HG02588 (cell line): ENCODE measurements around the gene ZMIZ2.
"Not testable (repeated sequence)": the region's sequence is repeated elsewhere in the genome, so short reads cannot be mapped to it uniquely, and the experiment has no call there.

Experiments used
- ATAC-seq: cut with Tn5 transposase; IDR thresholded peaks from one replicate; pipeline ENCODE4 v1.9.1; 2021; ENCODE audit warnings: mild to moderate bottlenecking, moderate library complexity; ENCODE audit not compliant: unreplicated experiment

ZMIZ2 gene

GRCh38 chr7:44769376-44769775 lies 20.7 kb downstream of the ZMIZ2 start:
- ATAC-seq, result no peak

GRCh38 chr7:44769776-44770294 lies 21.2 kb downstream of the ZMIZ2 start:
- ATAC-seq, result peak; percentile 59

GRCh38 chr7:44771358-44771757 lies 22.7 kb downstream of the ZMIZ2 start:
- ATAC-seq, result no peak

- ATAC-seq, result no peak
Observed at GRCh38 chr7:44772440-44772839, 23.8 kb downstream of the ZMIZ2 start.

- no peak for ATAC-seq
Observed at GRCh38 chr7:44772867-44773266, 24.2 kb downstream of the ZMIZ2 start.

- ATAC-seq, result not testable (repeated sequence)
Observed at GRCh38 chr7:44774486-44774885, 25.8 kb downstream of the ZMIZ2 start.

GRCh38 chr7:44775383-44776107 lies 26.9 kb downstream of the ZMIZ2 start:
- ATAC-seq, result no peak

- no peak for ATAC-seq
Observed at GRCh38 chr7:44776211-44776610, 27.6 kb downstream of the ZMIZ2 start.

- no peak for ATAC-seq
Observed at GRCh38 chr7:44782460-44782859, 33.8 kb downstream of the ZMIZ2 start.

GRCh38 chr7:44783407-44783806 lies 34.8 kb downstream of the ZMIZ2 start:
- no peak for ATAC-seq

- ATAC-seq, result no peak
Observed at GRCh38 chr7:44784364-44784763, 35.7 kb downstream of the ZMIZ2 start.

GRCh38 chr7:44785218-44785617 lies 36.6 kb downstream of the ZMIZ2 start:
- not testable (repeated sequence) for ATAC-seq

GRCh38 chr7:44787041-44787440 lies 38.4 kb downstream of the ZMIZ2 start:
- no peak for ATAC-seq

GRCh38 chr7:44787762-44788161 lies 39.1 kb downstream of the ZMIZ2 start:
- no peak for ATAC-seq

GRCh38 chr7:44789990-44790389 lies 41.3 kb downstream of the ZMIZ2 start:
- no peak for ATAC-seq

- no peak for ATAC-seq
Observed at GRCh38 chr7:44791278-44792219, 42.9 kb downstream of the ZMIZ2 start.

- no peak for ATAC-seq
Observed at GRCh38 chr7:44793919-44794318, 45.3 kb downstream of the ZMIZ2 start.

- no peak for ATAC-seq
Observed at GRCh38 chr7:44794331-44794730, 45.7 kb downstream of the ZMIZ2 start.

GRCh38 chr7:44796034-44796503 lies 47.4 kb downstream of the ZMIZ2 start:
- ATAC-seq, result no peak

GRCh38 chr7:44796504-44797328 lies 48.1 kb downstream of the ZMIZ2 start, which contains the start of gene PPIA:
TSS of gene PPIA (plus strand) at chr7:44796681. CDS start at chr7:44796725, 44 bp downstream.
- peak; percentile 87 for ATAC-seq
